Spleen (tissue), 11 donors: ENCODE data around the gene INPP5D. TPM values are rescaled to one million over a fixed set of nuclear protein-coding genes. Genes with fewer than 3 reads are reported as not detected.

ENCODE experiments used
- DNase-seq: peaks from one replicate; pipeline ENCODE4 v3.0.0-alpha.2; 2020
- H3K27ac ChIP-seq, 8 donors: fragments of 200-600 bp; sonication (generic) in 7 of 8; 1 replicate in 4 of 8; 2 replicates in 4 of 8; pipeline versions ENCODE4 v1.5.0 to v1.8.0; 2016 to 2021; ENCODE audit warnings: inconsistent platforms in 4 of 8, mild to moderate bottlenecking in 4 of 8, moderate library complexity in 1 of 8
- H3K27me3 ChIP-seq, 7 donors: fragments of 200-600 bp; sonication (generic) in 6 of 7; replicated peaks in 1 of 7; 1 replicate in 4 of 7; 2 replicates in 3 of 7; pipeline versions ENCODE4 v1.5.0 to v1.8.0; 2016 to 2021; ENCODE audit warnings: inconsistent platforms in 3 of 7, mild to moderate bottlenecking in 1 of 7
- H3K36me3 ChIP-seq, 6 donors: fragments of 200-600 bp; sonication (generic) in 5 of 6; 1 replicate in 4 of 6; 2 replicates in 2 of 6; pipeline versions ENCODE4 v1.5.0 to v1.8.0; 2016 to 2021; ENCODE audit warnings: inconsistent platforms in 2 of 6
- H3K4me1 ChIP-seq, 6 donors: fragments of 200-600 bp; sonication (generic) in 5 of 6; 1 replicate in 3 of 6; 2 replicates in 3 of 6; pipeline versions ENCODE4 v1.5.0 to v1.8.0; 2016 to 2021; ENCODE audit warnings: inconsistent platforms in 3 of 6
- H3K4me3 ChIP-seq, 8 donors: fragments of 200-600 bp; sonication (generic) in 7 of 8; 1 replicate in 4 of 8; 2 replicates in 4 of 8; pipeline versions ENCODE4 v1.5.0 to v1.8.0; 2016 to 2021; ENCODE audit warnings: inconsistent platforms in 4 of 8, mild to moderate bottlenecking in 4 of 8, moderate library complexity in 2 of 8
- H3K9me3 ChIP-seq, 8 donors: fragments of 200-600 bp; sonication (generic) in 7 of 8; 1 replicate in 4 of 8; 2 replicates in 4 of 8; pipeline versions ENCODE4 v1.5.0 to v1.8.0; 2016 to 2021; ENCODE audit warnings: inconsistent platforms in 4 of 8
- CTCF ChIP-seq, 11 experiments: fragments of 200-600 bp in 7 of 11; fragments of 450-650 bp in 4 of 11; sonication (generic) in 4 of 11; IDR thresholded peaks in 8 of 11; conservative IDR thresholded peaks in 3 of 11; 1 replicate in 7 of 11; 2 replicates in 4 of 11; pipeline versions ENCODE4 v1.4.0 to v1.8.0; 2016 to 2021; ENCODE audit warnings: antibody characterized with exemption in 11 of 11, inconsistent platforms in 4 of 11, mild to moderate bottlenecking in 1 of 11
- POLR2A ChIP-seq, 3 donors: fragments of 450-650 bp; IDR thresholded peaks; one replicate each; pipeline ENCODE4 v1.5.1; 2017; ENCODE audit warnings: antibody characterized with exemption in 3 of 3, mild to moderate bottlenecking in 1 of 3
- POLR2AphosphoS5 ChIP-seq, 3 donors: sonication (generic); formaldehyde crosslinking; IDR thresholded peaks; one replicate each; pipeline ENCODE4 v1.5.1; 2017; ENCODE audit warnings: antibody characterized with exemption in 3 of 3
- WGBS, 5 donors: extraction: QIAGEN DNeasy Blood & Tissue Kit in 3 of 5; methylation state at CpG; one replicate each; pipeline versions ENCODE4 v1.1.5 to v1.1.7; 2013 to 2018; 5-methylcytosine and 5-hydroxymethylcytosine counted together
- intact Hi-C: fragments of 100-400 bp; cut with DNase I; formaldehyde crosslinking; loops from one replicate; pipeline ENCODE4 v1.15.0; 2023; ENCODE audit warnings: low total_unique reads
- polyA plus RNA-seq, 3 donors: library from polyadenylated mRNA; stranded (reverse); fragments of 200-250 nt; gene quantifications; one replicate each; pipeline ENCODE4 v1.2.1, GENCODE V29; 2013
- total RNA-seq, 7 donors: library from RNA; depleted of rRNA in 3 of 7; stranded (reverse); fragments of >200 nt in 3 of 7; fragmentation: NEBNext Ultra II Directional in 4 of 7; extraction: Animal tissue kit (Norgen Biotek cat#: 25700) in 4 of 7; gene quantifications; one replicate each; pipeline versions ENCODE4 v1.1.0 to v1.2.1, GENCODE V29; 2016 to 2021
- donor health status: healthy with polysubstance abuse.
- donor health status: DM: no; HTN: no; CAD: no; lungs with moderate emphysema.
- donor health status: DM: no; HTN: no; CAD: no.
- donor health status: Bipolar disorder and iron deficiency.
- donor health status: healthy.
- donor health status: DM: no; HTN: no; CAD: no.
- donor health status: DM: yes; HTN: yes; CAD: no.

INPP5D gene
- total and polyA plus RNA-seq, 10 donors, result 71.1 to 246 (median 181) TPM

GRCh38 chr2:233022561-233022960, 37.6 kb upstream of the INPP5D start:
- intact Hi-C loops, result no loop called here
- H3K9me3 ChIP-seq, result peaks cover 0 to 10% (median 0%) of the 10 kb centered on the region in 8 donors
- H3K27me3 ChIP-seq, result no peaks in the 10 kb centered on the region
- no peak overlapping the region for H3K27ac ChIP-seq
- no peak overlapping the region for H3K4me3 ChIP-seq
- TF ChIP-seq POLR2AphosphoS5 (IDR thresholded peaks at IDR 0.05), result no peak
- no peak for TF ChIP-seq POLR2A (IDR thresholded peaks at IDR 0.05)
- no peak for TF ChIP-seq CTCF (IDR thresholded peaks at IDR 0.05 in 8 of 11, conservative IDR thresholded peaks at IDR 0.05 in 3 of 11)
- H3K4me1 ChIP-seq, result no peaks in the 10 kb centered on the region
- no peaks in the 10 kb centered on the region for H3K36me3 ChIP-seq
- peak; percentile 29 for DNase-seq
- 86 to 94% (median 91%) methylated on average over 7 to 8 of the region's 8 CpGs for WGBS, 5 donors

GRCh38 chr2:233023007-233023760, 37.0 kb upstream of the INPP5D start:
- Histone ChIP-seq H3K4me1 (no peaks in the 10 kb centered on the region), H3K9me3 (peaks cover 0 to 4% (median 0%) of the 10 kb centered on the region in 8 donors), H3K27ac (no peak overlapping the region), H3K4me3 (no peak overlapping the region), H3K36me3 (no peaks in the 10 kb centered on the region), H3K27me3 (no peaks in the 10 kb centered on the region)
- no peak for TF ChIP-seq POLR2AphosphoS5 (IDR thresholded peaks at IDR 0.05)
- TF ChIP-seq POLR2A (IDR thresholded peaks at IDR 0.05), result no peak
- no peak for TF ChIP-seq CTCF (IDR thresholded peaks at IDR 0.05 in 8 of 11, conservative IDR thresholded peaks at IDR 0.05 in 3 of 11)
- intact Hi-C loops, result no loop called here
- DNase-seq, result peak; percentile 24
- WGBS, 5 donors, result 91 to 96% (median 94%) methylated on average over 14 to 18 of the region's 18 CpGs

- H3K9me3 ChIP-seq, result no peaks in the 10 kb centered on the region
- no peaks in the 10 kb centered on the region for H3K4me1 ChIP-seq
- WGBS, 5 donors, result 82 to 94% (median 93%) methylated on average over 14 of the region's 14 CpGs
- H3K36me3 ChIP-seq, result no peaks in the 10 kb centered on the region
- intact Hi-C loops, result no loop called here
- H3K27me3 ChIP-seq, result no peaks in the 10 kb centered on the region
- H3K27ac ChIP-seq, result no peak overlapping the region
- TF ChIP-seq CTCF (IDR thresholded peaks at IDR 0.05 in 8 of 11, conservative IDR thresholded peaks at IDR 0.05 in 3 of 11) (no peak), POLR2AphosphoS5 (IDR thresholded peaks at IDR 0.05) (no peak), POLR2A (IDR thresholded peaks at IDR 0.05) (no peak)
- peak; percentile 54 for DNase-seq
- no peak overlapping the region for H3K4me3 ChIP-seq
Measured at GRCh38 chr2:233023761-233024410, 36.3 kb upstream of the INPP5D start.

GRCh38 chr2:233025706-233026105, 34.4 kb upstream of the INPP5D start:
- Histone ChIP-seq H3K36me3 (no peaks in the 10 kb centered on the region), H3K9me3 (no peaks in the 10 kb centered on the region), H3K27me3 (no peaks in the 10 kb centered on the region), H3K4me3 (no peak overlapping the region), H3K27ac (no peak overlapping the region), H3K4me1 (no peaks in the 10 kb centered on the region)
- WGBS, 5 donors, result 79 to 95% (median 88%) methylated on average over 7 of the region's 7 CpGs
- DNase-seq, result peak; percentile 24
- intact Hi-C loops, result no loop called here
- TF ChIP-seq POLR2A (IDR thresholded peaks at IDR 0.05) (no peak), POLR2AphosphoS5 (IDR thresholded peaks at IDR 0.05) (no peak), CTCF (IDR thresholded peaks at IDR 0.05 in 8 of 11, conservative IDR thresholded peaks at IDR 0.05 in 3 of 11) (no peak)
